ENCODE measurements around the gene NHSL2.

Gene NHSL2

DNA sequence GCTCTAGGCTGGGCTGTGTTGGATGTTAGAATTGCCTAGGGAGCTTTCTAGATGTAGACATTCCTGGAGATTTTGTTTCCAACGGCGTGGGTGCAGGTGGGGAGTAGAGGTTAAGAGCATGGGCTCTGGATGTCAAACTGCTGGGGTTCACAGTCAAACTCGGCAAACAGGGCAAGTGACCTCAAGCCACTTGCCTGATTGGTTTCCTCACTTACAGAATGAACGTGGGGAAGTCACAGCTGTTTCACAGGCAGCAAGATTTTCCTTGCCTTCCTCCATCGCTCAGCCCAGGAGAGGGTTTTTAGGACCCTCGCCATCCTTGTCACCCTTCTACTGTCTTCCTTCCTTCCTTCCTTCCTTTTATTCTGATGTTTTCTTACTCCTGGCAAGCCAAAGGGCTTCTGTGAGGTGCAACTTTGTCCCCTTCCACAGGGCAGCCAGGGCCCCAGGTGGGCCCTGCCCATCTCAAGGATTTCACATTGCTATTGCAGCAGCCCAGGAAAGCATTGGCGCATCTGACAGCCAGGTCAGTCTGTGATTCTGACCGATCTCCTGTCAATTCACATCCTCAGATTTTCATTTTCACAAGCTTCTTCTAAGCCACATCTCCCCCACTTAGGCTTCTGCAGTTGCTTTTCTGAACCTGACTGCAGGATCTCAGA lies 214.0 kb downstream of the NHSL2 start:
- TF ChIP-seq, protein P1, sequence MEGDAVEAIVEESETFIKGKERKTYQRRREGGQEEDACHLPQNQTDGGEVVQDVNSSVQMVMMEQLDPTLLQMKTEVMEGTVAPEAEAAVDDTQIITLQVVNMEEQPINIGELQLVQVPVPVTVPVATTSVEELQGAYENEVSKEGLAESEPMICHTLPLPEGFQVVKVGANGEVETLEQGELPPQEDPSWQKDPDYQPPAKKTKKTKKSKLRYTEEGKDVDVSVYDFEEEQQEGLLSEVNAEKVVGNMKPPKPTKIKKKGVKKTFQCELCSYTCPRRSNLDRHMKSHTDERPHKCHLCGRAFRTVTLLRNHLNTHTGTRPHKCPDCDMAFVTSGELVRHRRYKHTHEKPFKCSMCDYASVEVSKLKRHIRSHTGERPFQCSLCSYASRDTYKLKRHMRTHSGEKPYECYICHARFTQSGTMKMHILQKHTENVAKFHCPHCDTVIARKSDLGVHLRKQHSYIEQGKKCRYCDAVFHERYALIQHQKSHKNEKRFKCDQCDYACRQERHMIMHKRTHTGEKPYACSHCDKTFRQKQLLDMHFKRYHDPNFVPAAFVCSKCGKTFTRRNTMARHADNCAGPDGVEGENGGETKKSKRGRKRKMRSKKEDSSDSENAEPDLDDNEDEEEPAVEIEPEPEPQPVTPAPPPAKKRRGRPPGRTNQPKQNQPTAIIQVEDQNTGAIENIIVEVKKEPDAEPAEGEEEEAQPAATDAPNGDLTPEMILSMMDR (IDR thresholded peaks at IDR 0.05) = no peak
- TF ChIP-seq ZFX (IDR thresholded peaks at IDR 0.05; ENCODE audit: borderline replicate concordance) = no peak
- H3K27ac ChIP-seq = no peak overlapping the region

DNA sequence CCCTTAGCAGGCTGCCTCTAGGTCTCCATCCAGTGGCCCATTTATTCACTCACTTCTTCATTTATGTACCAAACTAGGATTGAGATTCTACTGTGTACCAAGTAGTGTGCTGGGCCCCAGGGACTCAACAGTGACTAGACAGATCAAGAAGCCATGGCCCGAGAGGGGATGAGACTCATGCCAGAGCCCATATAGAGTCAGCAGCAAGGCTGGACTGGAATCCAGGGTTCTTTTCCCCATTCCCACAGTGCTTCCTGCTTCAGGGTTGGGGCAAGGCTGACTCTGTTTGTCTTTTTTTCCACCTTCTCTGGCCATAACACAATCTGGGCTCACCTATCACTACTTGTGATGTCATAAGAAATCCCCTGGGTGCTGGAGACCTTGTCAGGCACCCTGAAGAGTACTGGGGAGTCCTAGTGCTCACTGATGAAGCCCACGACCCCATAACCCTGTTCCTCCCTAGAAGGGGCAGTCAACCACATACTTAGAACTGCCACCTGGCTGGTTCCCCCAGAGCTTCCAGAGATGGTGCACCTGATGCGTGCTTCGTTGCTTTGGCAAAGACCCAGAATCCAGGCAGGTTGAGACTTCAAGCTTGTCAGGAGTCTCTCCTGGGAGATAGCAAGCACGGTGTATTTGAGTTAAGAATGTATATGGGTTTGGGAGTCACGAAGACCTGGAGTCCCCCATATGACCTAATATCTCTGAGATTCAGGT lies 214.8 kb downstream of the NHSL2 start:
- TF ChIP-seq, protein P1 (IDR thresholded peaks at IDR 0.05) = no peak
- TF ChIP-seq ZFX (IDR thresholded peaks at IDR 0.05; ENCODE audit: borderline replicate concordance) = no peak
- H3K27ac ChIP-seq = no peak overlapping the region

DNA sequence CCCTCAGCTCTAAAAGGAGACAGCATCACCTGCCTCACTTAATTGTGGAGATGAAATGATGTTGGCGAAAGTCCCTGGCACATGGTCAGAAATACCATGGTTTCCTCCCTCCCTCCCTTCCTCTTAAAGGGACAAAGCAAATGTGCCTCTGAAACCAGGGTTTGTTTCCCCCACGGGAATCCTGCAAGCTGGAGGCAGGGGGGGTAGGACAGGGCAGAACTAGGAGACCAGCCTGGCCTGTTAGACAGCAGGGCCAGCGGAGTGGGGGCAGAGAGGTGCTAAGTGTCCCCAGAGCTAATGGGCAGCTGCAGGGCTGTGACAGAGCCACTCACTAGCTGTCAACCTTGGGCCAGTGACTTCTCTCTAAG lies 215.4 kb downstream of the NHSL2 start:
- TF ChIP-seq, protein P1 (IDR thresholded peaks at IDR 0.05) = no peak
- TF ChIP-seq ZFX (IDR thresholded peaks at IDR 0.05; ENCODE audit: borderline replicate concordance) = no peak
- no peak overlapping the region for H3K27ac ChIP-seq

DNA sequence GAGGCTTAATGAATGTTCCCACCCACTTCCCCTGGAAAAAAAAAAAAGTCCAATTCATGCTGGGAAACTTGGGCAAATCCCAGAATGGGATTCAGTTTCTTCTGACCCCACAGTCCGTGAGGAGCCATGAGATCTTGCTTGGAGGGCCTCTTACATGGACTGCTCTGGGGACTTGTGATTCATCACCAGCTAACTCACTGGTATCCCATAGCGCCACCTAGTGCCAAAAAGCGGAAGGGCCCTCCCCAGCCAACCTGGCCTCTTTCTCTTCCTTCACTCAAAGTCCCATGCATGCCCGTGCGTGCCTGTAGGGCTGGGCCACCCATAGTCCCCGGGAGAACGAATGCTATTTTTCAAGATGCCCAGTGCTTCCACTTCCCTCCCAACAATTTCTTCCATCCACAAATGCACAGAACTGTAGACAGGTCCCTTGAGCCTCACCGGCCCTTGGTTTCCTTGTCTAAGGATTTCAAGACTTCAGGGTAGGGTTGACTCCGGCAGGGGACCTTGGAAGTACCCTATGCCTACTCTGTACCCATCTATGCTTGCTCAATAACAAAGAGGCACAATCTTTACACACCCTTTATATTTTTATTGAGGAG lies 216.0 kb downstream of the NHSL2 start:
- TF ChIP-seq, protein P1 (IDR thresholded peaks at IDR 0.05) = peak; percentile 78
- no peak for TF ChIP-seq ZFX (IDR thresholded peaks at IDR 0.05; ENCODE audit: borderline replicate concordance)
- no peak overlapping the region for H3K27ac ChIP-seq

DNA sequence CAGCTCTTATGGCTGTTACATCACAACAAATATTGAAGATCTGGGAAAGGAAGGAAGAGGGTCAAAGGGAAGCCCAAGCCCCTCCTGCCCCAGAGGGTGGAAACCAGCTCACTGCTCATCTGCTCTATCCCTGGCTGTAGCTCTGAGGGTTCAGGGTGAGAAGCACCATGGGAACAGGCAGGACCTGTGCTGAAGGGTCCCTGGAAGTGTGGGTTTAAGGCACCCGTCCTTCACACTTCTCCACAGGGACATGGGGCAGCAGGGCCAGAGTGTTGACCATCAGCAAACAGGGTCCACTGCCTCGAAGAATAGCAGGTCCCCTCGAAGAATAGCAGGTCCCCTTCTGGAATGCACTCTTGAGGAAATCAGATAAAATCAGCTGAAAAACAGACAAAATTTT lies 216.7 kb downstream of the NHSL2 start:
- no peak for TF ChIP-seq ZFX (IDR thresholded peaks at IDR 0.05; ENCODE audit: borderline replicate concordance)
- TF ChIP-seq, protein P1 (IDR thresholded peaks at IDR 0.05) = no peak
- H3K27ac ChIP-seq = no peak overlapping the region

DNA sequence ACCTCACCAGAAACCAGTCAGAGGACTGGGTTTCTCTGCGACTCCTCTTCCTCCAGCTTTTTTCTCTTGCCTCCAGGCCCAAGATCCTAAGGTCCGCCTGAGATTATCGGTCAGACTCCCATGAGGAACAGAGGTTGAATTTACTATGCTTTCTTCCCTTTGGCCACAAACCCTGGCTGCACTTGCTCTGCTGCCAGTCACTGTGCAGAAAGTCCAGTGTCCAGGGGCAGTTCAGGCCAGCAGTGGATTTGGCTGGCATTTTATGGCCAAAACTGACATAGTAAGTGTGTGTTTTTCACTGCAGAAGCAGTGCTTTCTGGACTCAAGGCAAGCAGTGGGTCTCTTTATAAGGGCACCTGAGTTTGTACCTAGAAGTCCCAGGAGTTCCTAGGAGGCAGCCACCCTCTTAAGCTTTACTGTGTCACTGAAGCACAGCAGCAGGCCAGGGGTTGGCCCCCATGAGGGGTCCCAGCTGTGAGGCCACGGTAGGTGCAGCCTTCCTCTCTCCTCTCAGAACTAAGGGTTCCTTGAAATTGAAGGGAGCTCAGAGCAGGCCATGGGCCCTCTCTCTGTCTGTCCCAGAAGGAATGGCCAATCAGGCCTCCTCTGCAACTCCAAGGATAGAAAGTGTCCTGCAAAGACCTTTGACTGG lies 217.7 kb downstream of the NHSL2 start:
- TF ChIP-seq, protein P1 (IDR thresholded peaks at IDR 0.05) = no peak
- no peak for TF ChIP-seq ZFX (IDR thresholded peaks at IDR 0.05; ENCODE audit: borderline replicate concordance)
- H3K27ac ChIP-seq = no peak overlapping the region

Measured in 22Rv1 (cell line).